SK-N-SH (cell line): ENCODE measurements around the gene GOLT1A. TPM values are rescaled to one million over a fixed set of nuclear protein-coding genes. Genes with fewer than 3 reads are reported as not detected.

Source experiments
- CTCF ChIA-PET: fragments of 300-600, 350-600 bp; formaldehyde crosslinking; extraction: SDS; loops from one replicate; lab custom pipeline; 2021; lab: Yijun Ruan, JAX
- POLR2A ChIA-PET: fragments of 350-600 bp; sonication (Branson Sonifier 250); formaldehyde crosslinking; extraction: SDS; loops from one replicate; lab custom pipeline; 2020; ENCODE audit warnings: antibody characterized with exemption, inconsistent platforms; lab: Yijun Ruan, JAX
- DNase-seq: peaks from one replicate; pipeline ENCODE4 v3.0.0; 2012
- H2AFZ ChIP-seq: fragments of 200-600 bp; sonication (generic); 2 replicates; pipeline ENCODE4 v1.8.1; 2016; ENCODE audit warnings: antibody characterized with exemption, mild to moderate bottlenecking, low read depth
- H3F3A ChIP-seq: fragments of 200-600 bp; sonication (generic); replicated peaks from 2 replicates; pipeline ENCODE3; 2016; ENCODE audit warnings: antibody characterized with exemption, mild to moderate bottlenecking; ENCODE audit not compliant: insufficient read depth
- H3K27ac ChIP-seq, 2 experiments: fragments of 200-500 bp in 1 of 2; fragments of 200-600 bp in 1 of 2; sonication (Bioruptor generic) in 1 of 2; sonication (generic), shearing (Covaris generic) in 1 of 2; 2 replicates each; pipeline versions ENCODE4 v1.5.1 to v1.6.1; 2014 to 2016; ENCODE audit warnings: low read depth in 2 of 2, inconsistent platforms in 1 of 2, low read length in 1 of 2, mild to moderate bottlenecking in 1 of 2, mixed read lengths in 1 of 2
- H3K27me3 ChIP-seq: fragments of 200-600 bp; sonication (generic), shearing (Covaris generic); 2 replicates; pipeline ENCODE4 v1.6.1; 2016; ENCODE audit warnings: mixed run types; ENCODE audit not compliant: insufficient read depth
- H3K36me3 ChIP-seq, 2 experiments: fragments of 200-500 bp in 1 of 2; fragments of 200-600 bp in 1 of 2; sonication (Bioruptor generic) in 1 of 2; sonication (generic) in 1 of 2; replicated peaks in 1 of 2; 2 replicates each; pipeline versions ENCODE3 to v1.5.1; 2014 to 2016; ENCODE audit warnings: low read length in 1 of 2, mild to moderate bottlenecking in 1 of 2; ENCODE audit not compliant: insufficient read depth in 2 of 2, control insufficient read depth in 1 of 2
- H3K4me1 ChIP-seq, 2 experiments: fragments of 200-500 bp in 1 of 2; fragments of 200-600 bp in 1 of 2; sonication (Bioruptor generic) in 1 of 2; sonication (generic), shearing (Covaris generic) in 1 of 2; 2 replicates each; pipeline versions ENCODE4 v1.5.1 to v1.6.1; 2014 to 2016; ENCODE audit warnings: low read depth in 1 of 2, low read length in 1 of 2, mixed run types in 1 of 2; ENCODE audit not compliant: insufficient read depth in 2 of 2, control insufficient read depth in 1 of 2
- H3K4me2 ChIP-seq: fragments of 200-600 bp; sonication (generic), shearing (Covaris generic); 2 replicates; pipeline ENCODE4 v1.6.1; 2017; ENCODE audit warnings: mixed run types
- H3K4me3 ChIP-seq, 2 experiments: fragments of 200-500 bp in 1 of 2; fragments of 200-600 bp in 1 of 2; sonication (Bioruptor generic) in 1 of 2; sonication (generic), shearing (Covaris generic) in 1 of 2; 2 replicates each; pipeline versions ENCODE4 v1.5.1 to v1.8.1; 2014 to 2016; ENCODE audit warnings: low read depth in 2 of 2, inconsistent platforms in 1 of 2, low read length in 1 of 2, mild to moderate bottlenecking in 1 of 2, mixed read lengths in 1 of 2, moderate library complexity in 1 of 2
- H3K79me2 ChIP-seq: fragments of 200-600 bp; sonication (generic); 2 replicates; pipeline ENCODE4 v1.8.1; 2017; ENCODE audit warnings: mild to moderate bottlenecking; ENCODE audit not compliant: insufficient read depth
- H3K9ac ChIP-seq: fragments of 200-600 bp; sonication (generic); 2 replicates; pipeline ENCODE4 v1.6.1; 2017; ENCODE audit warnings: mixed run types
- H3K9me2 ChIP-seq: fragments of 200-600 bp; sonication (generic); 2 replicates; pipeline ENCODE4 v1.6.1; 2017; ENCODE audit warnings: mixed run types
- H3K9me3 ChIP-seq: fragments of 200-600 bp; sonication (generic); 2 replicates; pipeline ENCODE4 v1.6.1; 2017; ENCODE audit warnings: mixed run types, mild to moderate bottlenecking, moderate library complexity
- H4K20me1 ChIP-seq: fragments of 200-600 bp; sonication (generic); 2 replicates; pipeline ENCODE4 v1.6.1; 2017; ENCODE audit warnings: mild to moderate bottlenecking, mixed run types; ENCODE audit not compliant: insufficient read depth
- CHD2 ChIP-seq: fragments of 150-350 bp; IDR thresholded peaks from 2 replicates; pipeline ENCODE4 v1.6.1; 2018; ENCODE audit warnings: low read length; ENCODE audit not compliant: partially characterized antibody
- CTCF ChIP-seq: fragments of 200-600 bp; sonication (generic); IDR thresholded peaks from 2 replicates; pipeline ENCODE4 v1.6.1; 2017; ENCODE audit warnings: antibody characterized with exemption, mild to moderate bottlenecking, moderate library complexity
- ELF1 ChIP-seq: IDR thresholded peaks from 2 replicates; pipeline ENCODE4 v1.4.0; 2012
- EZH2phosphoT487 ChIP-seq: fragments of 200-600 bp; sonication (generic); IDR thresholded peaks from 2 replicates; pipeline ENCODE4 v1.6.1; 2017; ENCODE audit warnings: low read depth, mixed run types, mild to moderate bottlenecking, antibody characterized with exemption, moderate library complexity, borderline replicate concordance
- FOXM1 ChIP-seq: IDR thresholded peaks from 2 replicates; pipeline ENCODE4 v1.4.0; 2012; ENCODE audit warnings: low read depth, mild to moderate bottlenecking
- GABPA ChIP-seq: IDR thresholded peaks from 2 replicates; pipeline ENCODE4 v1.4.0; 2012; ENCODE audit warnings: low read depth, mild to moderate bottlenecking
- GATA2 ChIP-seq: sonication (generic); formaldehyde crosslinking; IDR thresholded peaks from 2 replicates; pipeline ENCODE4 v1.5.0; 2020; ENCODE audit warnings: mild to moderate bottlenecking, missing genetic modification reagents
- IRF3 ChIP-seq: fragments of 150-350 bp; IDR thresholded peaks from 2 replicates; pipeline ENCODE4 v1.6.1; 2016; ENCODE audit warnings: mild to moderate bottlenecking, low read depth, low read length
- JUND ChIP-seq: IDR thresholded peaks from 2 replicates; pipeline ENCODE4 v1.4.0; 2012
- MXI1 ChIP-seq: IDR thresholded peaks from 2 replicates; pipeline ENCODE4 v1.6.1; 2012; ENCODE audit warnings: mild to moderate bottlenecking, low read depth, low read length, improper control_type of control experiment
- RAD21 ChIP-seq: IDR thresholded peaks from 2 replicates; pipeline ENCODE4 v1.6.1; 2012; ENCODE audit warnings: mild to moderate bottlenecking, low read length
- RCOR1 ChIP-seq: fragments of 150-350 bp; IDR thresholded peaks from 2 replicates; pipeline ENCODE4 v1.6.1; 2017; ENCODE audit warnings: antibody characterized with exemption, low read length
- RXRA ChIP-seq: IDR thresholded peaks from 2 replicates; pipeline ENCODE4 v1.4.0; 2012; ENCODE audit warnings: low read depth, mild to moderate bottlenecking, borderline replicate concordance
- SMC3 ChIP-seq: IDR thresholded peaks from 2 replicates; pipeline ENCODE4 v1.6.1; 2012; ENCODE audit warnings: low read depth, low read length, improper control_type of control experiment
- TAF1 ChIP-seq: IDR thresholded peaks from 2 replicates; pipeline ENCODE4 v1.6.1; 2012; ENCODE audit warnings: low read depth, mild to moderate bottlenecking, low read length, moderate library complexity, borderline replicate concordance
- TCF12 ChIP-seq: IDR thresholded peaks from 2 replicates; pipeline ENCODE4 v1.4.0; 2012
- USF2 ChIP-seq: fragments of 150-350 bp; IDR thresholded peaks from 2 replicates; pipeline ENCODE4 v1.6.1; 2017; ENCODE audit warnings: antibody characterized with exemption, low read length, low read depth, borderline replicate concordance
- WGBS: methylation state at CpG from one replicate; pipeline ENCODE4 v1.1.6; 2017; ENCODE audit warnings: low lambda C conversion rate; 5-methylcytosine and 5-hydroxymethylcytosine counted together
- polyA plus RNA-seq, 3 experiments: library from polyadenylated mRNA; depleted of rRNA; stranded (reverse); fragments of >200 nt; gene quantifications; 2 replicates each; pipeline ENCODE4 v1.2.3, GENCODE V29; 2012
- TF ChIP-seq, protein P1 (sequence below): IDR thresholded peaks from 2 replicates; pipeline ENCODE4 v1.4.0; 2012; ENCODE audit warnings: low read depth
- TF ChIP-seq, protein P2 (sequence below): IDR thresholded peaks from 2 replicates; pipeline ENCODE4 v1.6.1; 2012; ENCODE audit warnings: mild to moderate bottlenecking, low read depth, low read length, moderate library complexity

Gene GOLT1A
- polyA plus RNA-seq, 1 of the 3 experiments (the other 2 are of a cell fraction) = not detected

DNA sequence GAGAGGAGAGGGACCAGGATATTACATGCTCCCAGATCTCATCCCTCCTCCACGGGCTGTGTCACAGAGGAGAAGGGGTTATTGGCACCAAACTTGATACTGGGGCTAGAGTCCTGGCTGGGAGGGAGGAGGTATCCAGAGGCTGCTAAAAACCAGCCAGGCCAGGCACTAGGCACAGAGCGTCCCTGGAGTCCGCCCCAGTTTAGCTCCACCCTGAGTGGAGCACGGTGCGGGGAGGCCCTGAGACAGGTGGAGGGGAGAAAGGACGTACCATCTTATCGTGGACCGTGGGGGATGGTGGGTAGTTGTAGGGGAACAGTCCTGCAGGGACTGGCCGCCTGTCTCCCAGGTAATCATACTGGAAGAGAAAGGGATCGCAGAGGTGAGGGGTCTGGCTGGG is 42.7 kb upstream of the GOLT1A start:
- DNase-seq = no peak
- CTCF ChIA-PET = interaction anchor here (0.9 to 15.9 kb wide), 8 partner anchors 8 to 129 kb away, joined by 3 to 338 read pairs (median 12); partner anchors contain the start of gene PLEKHA6
- TF ChIP-seq MXI1 = no peak
- TF ChIP-seq RXRA = no peak
- no peak for TF ChIP-seq ELF1
- no peak for TF ChIP-seq RCOR1
- TF ChIP-seq, all 33 proteins: peak for 0

GRCh38 chr1:204255966-204256365 is 42.2 kb upstream of the GOLT1A start:
- H2AFZ ChIP-seq = no peak overlapping the region
- no peaks in the 10 kb centered on the region for H4K20me1 ChIP-seq
- no peaks in the 10 kb centered on the region for H3K27me3 ChIP-seq
- 61% methylated on average over 5 of the region's 5 CpGs for WGBS
- peaks cover 0 to 11% of the 10 kb centered on the region in 2 experiments for H3K36me3 ChIP-seq
- no peaks in the 10 kb centered on the region for H3F3A ChIP-seq
- no peaks in the 10 kb centered on the region for H3K9me3 ChIP-seq
- no peaks in the 10 kb centered on the region for H3K9me2 ChIP-seq
- H3K27ac ChIP-seq = no peak overlapping the region
- peaks cover 0 to 15% of the 10 kb centered on the region in 2 experiments; a peak in 2 of 4 replicates for H3K4me1 ChIP-seq
- TF ChIP-seq, protein P1, sequence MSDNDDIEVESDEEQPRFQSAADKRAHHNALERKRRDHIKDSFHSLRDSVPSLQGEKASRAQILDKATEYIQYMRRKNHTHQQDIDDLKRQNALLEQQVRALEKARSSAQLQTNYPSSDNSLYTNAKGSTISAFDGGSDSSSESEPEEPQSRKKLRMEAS = no peak
- TF ChIP-seq CTCF (no peak), JUND (no peak), MXI1 (no peak), TCF12 (no peak), ELF1 (no peak), RCOR1 (no peak), RAD21 (no peak), CHD2 (no peak), IRF3 (no peak), RXRA (no peak), EZH2phosphoT487 (no peak), USF2 (no peak), FOXM1 (no peak), GABPA (no peak), TAF1 (no peak), GATA2 (CRISPR knock-in tag) (no peak), SMC3 (no peak)
- TF ChIP-seq, protein P2, sequence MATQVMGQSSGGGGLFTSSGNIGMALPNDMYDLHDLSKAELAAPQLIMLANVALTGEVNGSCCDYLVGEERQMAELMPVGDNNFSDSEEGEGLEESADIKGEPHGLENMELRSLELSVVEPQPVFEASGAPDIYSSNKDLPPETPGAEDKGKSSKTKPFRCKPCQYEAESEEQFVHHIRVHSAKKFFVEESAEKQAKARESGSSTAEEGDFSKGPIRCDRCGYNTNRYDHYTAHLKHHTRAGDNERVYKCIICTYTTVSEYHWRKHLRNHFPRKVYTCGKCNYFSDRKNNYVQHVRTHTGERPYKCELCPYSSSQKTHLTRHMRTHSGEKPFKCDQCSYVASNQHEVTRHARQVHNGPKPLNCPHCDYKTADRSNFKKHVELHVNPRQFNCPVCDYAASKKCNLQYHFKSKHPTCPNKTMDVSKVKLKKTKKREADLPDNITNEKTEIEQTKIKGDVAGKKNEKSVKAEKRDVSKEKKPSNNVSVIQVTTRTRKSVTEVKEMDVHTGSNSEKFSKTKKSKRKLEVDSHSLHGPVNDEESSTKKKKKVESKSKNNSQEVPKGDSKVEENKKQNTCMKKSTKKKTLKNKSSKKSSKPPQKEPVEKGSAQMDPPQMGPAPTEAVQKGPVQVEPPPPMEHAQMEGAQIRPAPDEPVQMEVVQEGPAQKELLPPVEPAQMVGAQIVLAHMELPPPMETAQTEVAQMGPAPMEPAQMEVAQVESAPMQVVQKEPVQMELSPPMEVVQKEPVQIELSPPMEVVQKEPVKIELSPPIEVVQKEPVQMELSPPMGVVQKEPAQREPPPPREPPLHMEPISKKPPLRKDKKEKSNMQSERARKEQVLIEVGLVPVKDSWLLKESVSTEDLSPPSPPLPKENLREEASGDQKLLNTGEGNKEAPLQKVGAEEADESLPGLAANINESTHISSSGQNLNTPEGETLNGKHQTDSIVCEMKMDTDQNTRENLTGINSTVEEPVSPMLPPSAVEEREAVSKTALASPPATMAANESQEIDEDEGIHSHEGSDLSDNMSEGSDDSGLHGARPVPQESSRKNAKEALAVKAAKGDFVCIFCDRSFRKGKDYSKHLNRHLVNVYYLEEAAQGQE = no peak
- TF ChIP-seq, all 33 proteins: peak for 0
- CTCF ChIA-PET = interaction anchor here (1.1 to 15.9 kb wide), 4 partner anchors 34 to 105 kb away, joined by 4 to 338 read pairs (median 14); partner anchors contain the start of gene PLEKHA6
- no peak overlapping the region for H3K4me3 ChIP-seq
- H3K9ac ChIP-seq = no peak overlapping the region
- no peak overlapping the region for H3K4me2 ChIP-seq
- no peak for DNase-seq
- H3K79me2 ChIP-seq = no peaks in the 10 kb centered on the region
- POLR2A ChIA-PET = no interaction called here

More for the DNA sequence above, 42.7 kb upstream of the GOLT1A start:
- no peak overlapping the region for H3K4me3 ChIP-seq
- H3K9ac ChIP-seq = no peak overlapping the region
- H2AFZ ChIP-seq = no peak overlapping the region
- no peaks in the 10 kb centered on the region for H4K20me1 ChIP-seq
- H3K4me2 ChIP-seq = no peak overlapping the region
- H3K27ac ChIP-seq = no peak overlapping the region
- 84% methylated on average over 10 of the region's 10 CpGs for WGBS
- POLR2A ChIA-PET = interaction anchor here (1.4 to 3.6 kb wide), 2 partner anchors 43 to 103 kb away, joined by 3 to 29 read pairs; partner anchors contain the start of gene PLEKHA6
- H3K9me3 ChIP-seq = no peaks in the 10 kb centered on the region
- H3K9me2 ChIP-seq = no peaks in the 10 kb centered on the region
- peaks cover 0 to 12% of the 10 kb centered on the region in 2 experiments for H3K36me3 ChIP-seq
- H3K79me2 ChIP-seq = no peaks in the 10 kb centered on the region
- no peaks in the 10 kb centered on the region for H3F3A ChIP-seq
- peaks cover 0 to 20% of the 10 kb centered on the region in 2 experiments; a peak in 2 of 4 replicates for H3K4me1 ChIP-seq
- no peaks in the 10 kb centered on the region for H3K27me3 ChIP-seq
